Measurements from ENCODE around the gene BLMH.

GRCh38 chr17:30251931-30252330 lies 39.8 kb downstream of the BLMH start:
- TF ChIP-seq CTCF (IDR thresholded peaks at IDR 0.05) (no peak), POLR2A (IDR thresholded peaks at IDR 0.05) (no peak)

All from thyroid gland (tissue), 4 donors.